SK-N-SH (cell line): ENCODE data around the gene TYW3.

Source experiments
- NFIC ChIP-seq: IDR thresholded peaks from 2 replicates; pipeline ENCODE4 v1.4.0; 2012; ENCODE audit warnings: borderline replicate concordance
- SMC3 ChIP-seq: IDR thresholded peaks from 2 replicates; pipeline ENCODE4 v1.6.1; 2012; ENCODE audit warnings: low read depth, low read length, improper control_type of control experiment
- TAF1 ChIP-seq: IDR thresholded peaks from 2 replicates; pipeline ENCODE4 v1.6.1; 2012; ENCODE audit warnings: low read depth, mild to moderate bottlenecking, low read length, moderate library complexity, borderline replicate concordance
- TF ChIP-seq, protein P1 (sequence below): fragments of 200-600 bp; sonication (generic); IDR thresholded peaks from 2 replicates; pipeline ENCODE4 v1.6.1; 2017; ENCODE audit warnings: antibody characterized with exemption, mild to moderate bottlenecking, moderate library complexity

DNA sequence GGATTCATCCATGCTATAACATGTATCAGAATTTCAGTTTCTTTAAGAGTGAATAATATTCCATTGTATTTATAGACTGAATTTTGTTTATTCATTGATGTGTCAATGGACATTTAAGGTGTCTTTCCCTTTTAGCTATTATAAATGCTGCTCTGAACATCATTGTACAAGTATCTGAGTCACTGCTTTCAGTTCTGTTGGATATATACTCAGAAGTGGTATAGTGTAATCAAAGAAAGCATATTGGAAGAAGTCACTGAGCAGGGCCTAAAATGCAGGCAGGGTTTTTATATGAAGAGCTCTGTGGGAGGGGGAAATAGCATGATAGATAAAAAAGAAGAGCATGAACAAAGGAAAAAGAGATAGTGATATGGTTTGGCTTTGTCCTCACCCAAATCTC lies 22.5 kb downstream of the TYW3 start:
- TF ChIP-seq TAF1 (no peak), SMC3 (no peak), NFIC (no peak)
- TF ChIP-seq, protein P1, sequence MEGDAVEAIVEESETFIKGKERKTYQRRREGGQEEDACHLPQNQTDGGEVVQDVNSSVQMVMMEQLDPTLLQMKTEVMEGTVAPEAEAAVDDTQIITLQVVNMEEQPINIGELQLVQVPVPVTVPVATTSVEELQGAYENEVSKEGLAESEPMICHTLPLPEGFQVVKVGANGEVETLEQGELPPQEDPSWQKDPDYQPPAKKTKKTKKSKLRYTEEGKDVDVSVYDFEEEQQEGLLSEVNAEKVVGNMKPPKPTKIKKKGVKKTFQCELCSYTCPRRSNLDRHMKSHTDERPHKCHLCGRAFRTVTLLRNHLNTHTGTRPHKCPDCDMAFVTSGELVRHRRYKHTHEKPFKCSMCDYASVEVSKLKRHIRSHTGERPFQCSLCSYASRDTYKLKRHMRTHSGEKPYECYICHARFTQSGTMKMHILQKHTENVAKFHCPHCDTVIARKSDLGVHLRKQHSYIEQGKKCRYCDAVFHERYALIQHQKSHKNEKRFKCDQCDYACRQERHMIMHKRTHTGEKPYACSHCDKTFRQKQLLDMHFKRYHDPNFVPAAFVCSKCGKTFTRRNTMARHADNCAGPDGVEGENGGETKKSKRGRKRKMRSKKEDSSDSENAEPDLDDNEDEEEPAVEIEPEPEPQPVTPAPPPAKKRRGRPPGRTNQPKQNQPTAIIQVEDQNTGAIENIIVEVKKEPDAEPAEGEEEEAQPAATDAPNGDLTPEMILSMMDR = no peak
